HepG2 (cell line): ENCODE data around the gene PPM1M. TPM values are rescaled to one million over a fixed set of nuclear protein-coding genes. Genes with fewer than 3 reads are reported as not detected.

Experiments used
- EP300 ChIP-seq, 3 experiments: sonication (generic) in 1 of 3; formaldehyde crosslinking in 1 of 3; IDR thresholded peaks; 2 replicates each; pipeline versions ENCODE4 v1.5.1 to v1.6.1; 2011 to 2020; ENCODE audit warnings: low read depth in 2 of 3, low read length in 2 of 3, borderline replicate concordance in 1 of 3, improper control_type of control experiment in 1 of 3, mild to moderate bottlenecking in 1 of 3, missing genetic modification reagents in 1 of 3, moderate library complexity in 1 of 3
- HNRNPK ChIP-seq: fragments of 200-400 bp; formaldehyde crosslinking; IDR thresholded peaks from 2 replicates; pipeline ENCODE4 v1.6.1; 2018; ENCODE audit warnings: low read length, low read depth, moderate library complexity, mild to moderate bottlenecking; ENCODE audit not compliant: poor library complexity, severe bottlenecking
- NPAS2 ChIP-seq: sonication (generic); formaldehyde crosslinking; IDR thresholded peaks from 2 replicates; pipeline ENCODE4 v1.8.0; 2022; ENCODE audit warnings: mild to moderate bottlenecking, missing genetic modification reagents, borderline replicate concordance
- RXRA ChIP-seq: sonication (generic); formaldehyde crosslinking; IDR thresholded peaks from 2 replicates; pipeline ENCODE4 v1.5.1; 2020; ENCODE audit warnings: missing genetic modification reagents
- ZNF543 ChIP-seq: sonication (generic); formaldehyde crosslinking; IDR thresholded peaks from 2 replicates; pipeline ENCODE4 v1.4.0; 2020; ENCODE audit warnings: mild to moderate bottlenecking, missing genetic modification reagents
- polyA plus RNA-seq, 8 experiments: library from polyadenylated mRNA; depleted of rRNA in 3 of 8; stranded (reverse) in 7 of 8; unstranded in 1 of 8; fragments of >200 nt; fragmentation: Illumina TruSeq in 4 of 8; extraction: Trizol in 4 of 8; gene quantifications; 2 replicates each; pipeline versions ENCODE4 v1.2.1 to v1.2.3, GENCODE V29; 2011 to 2016; ENCODE audit warnings: low read depth in 4 of 8, missing spikeins in 1 of 8, mixed read lengths in 1 of 8; ENCODE audit not compliant: insufficient read depth in 1 of 8
- total RNA-seq, 5 experiments: library from RNA; depleted of rRNA; stranded (reverse); fragments of >200 nt; fragmentation: Illumina TruSeq; extraction: Trizol; gene quantifications; 2 replicates each; pipeline ENCODE4 v1.2.3, GENCODE V29; 2016; ENCODE audit warnings: low read depth in 1 of 5
- TF ChIP-seq, protein P1 (sequence below): sonication (generic); formaldehyde crosslinking; IDR thresholded peaks from 2 replicates; pipeline ENCODE4 v1.4.0; 2020; ENCODE audit warnings: missing genetic modification reagents
- TF ChIP-seq, protein P2 (sequence below): sonication (generic); formaldehyde crosslinking; IDR thresholded peaks from 2 replicates; pipeline ENCODE4 v1.5.0; 2020; ENCODE audit warnings: mild to moderate bottlenecking, missing genetic modification reagents, borderline replicate concordance
- TF ChIP-seq, protein P3 (sequence below): sonication (generic); formaldehyde crosslinking; IDR thresholded peaks from 2 replicates; pipeline ENCODE4 v1.4.0; 2020; ENCODE audit warnings: missing genetic modification reagents
- TF ChIP-seq, protein P4 (sequence below): IDR thresholded peaks from 2 replicates; pipeline ENCODE4 v1.6.1; 2016; ENCODE audit warnings: missing compliant biosample characterization, missing genetic modification reagents, borderline replicate concordance
- TF ChIP-seq, protein P5 (sequence below): sonication (generic); formaldehyde crosslinking; conservative IDR thresholded peaks from 2 replicates; pipeline ENCODE4 v1.4.0; 2020; ENCODE audit warnings: mild to moderate bottlenecking, missing genetic modification reagents, moderate library complexity
- TF ChIP-seq, protein P6 (sequence below), 2 experiments: sonication (generic) in 1 of 2; formaldehyde crosslinking in 1 of 2; IDR thresholded peaks; 2 replicates each; pipeline versions ENCODE4 v1.4.0 to v1.6.1; 2018 to 2020; ENCODE audit warnings: missing genetic modification reagents in 2 of 2, borderline replicate concordance in 1 of 2, low read depth in 1 of 2, mild to moderate bottlenecking in 1 of 2, missing biosample characterization in 1 of 2
- TF ChIP-seq, protein P7 (sequence below): sonication (generic); formaldehyde crosslinking; IDR thresholded peaks from 2 replicates; pipeline ENCODE4 v1.4.0; 2020; ENCODE audit warnings: missing genetic modification reagents

PPM1M gene
- total and polyA plus RNA-seq, 2 of the 13 experiments (the other 11 are each of a cell fraction or from before 2014, with no cell fraction given) = 2.5 to 5.9 TPM

DNA sequence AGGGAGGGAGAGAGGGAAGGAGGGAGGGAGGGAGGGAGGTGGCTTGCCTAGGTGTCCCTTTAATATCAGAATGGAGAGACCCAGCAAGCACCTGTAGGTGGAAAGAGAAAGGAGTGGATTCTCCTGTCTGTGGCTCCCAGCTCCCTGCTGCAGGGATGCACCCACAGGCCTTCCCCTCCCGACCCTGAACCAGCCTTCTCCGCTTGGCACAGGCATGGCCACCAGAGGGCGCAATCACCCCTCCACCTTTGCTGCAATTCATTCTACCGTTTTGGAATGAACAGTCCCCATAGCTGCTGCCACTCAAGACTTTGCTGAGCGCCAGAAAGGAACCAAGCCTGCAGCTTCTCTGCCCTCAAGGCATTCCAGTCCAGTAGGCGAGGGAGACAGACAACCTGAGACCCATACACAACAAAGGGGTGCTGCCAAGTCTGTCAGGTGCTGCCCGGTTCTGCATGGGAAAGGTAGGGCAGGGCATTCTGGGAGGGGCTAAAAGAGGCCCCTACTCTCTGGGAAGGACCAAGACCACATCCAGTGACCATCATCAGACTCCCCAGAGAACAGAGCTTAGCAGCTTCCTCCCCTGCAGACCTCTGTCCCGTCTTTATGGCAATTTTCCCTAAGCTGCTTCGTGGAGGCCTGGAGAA lies 25.1 kb upstream of the PPM1M start (continued):
- TF ChIP-seq, protein P1, sequence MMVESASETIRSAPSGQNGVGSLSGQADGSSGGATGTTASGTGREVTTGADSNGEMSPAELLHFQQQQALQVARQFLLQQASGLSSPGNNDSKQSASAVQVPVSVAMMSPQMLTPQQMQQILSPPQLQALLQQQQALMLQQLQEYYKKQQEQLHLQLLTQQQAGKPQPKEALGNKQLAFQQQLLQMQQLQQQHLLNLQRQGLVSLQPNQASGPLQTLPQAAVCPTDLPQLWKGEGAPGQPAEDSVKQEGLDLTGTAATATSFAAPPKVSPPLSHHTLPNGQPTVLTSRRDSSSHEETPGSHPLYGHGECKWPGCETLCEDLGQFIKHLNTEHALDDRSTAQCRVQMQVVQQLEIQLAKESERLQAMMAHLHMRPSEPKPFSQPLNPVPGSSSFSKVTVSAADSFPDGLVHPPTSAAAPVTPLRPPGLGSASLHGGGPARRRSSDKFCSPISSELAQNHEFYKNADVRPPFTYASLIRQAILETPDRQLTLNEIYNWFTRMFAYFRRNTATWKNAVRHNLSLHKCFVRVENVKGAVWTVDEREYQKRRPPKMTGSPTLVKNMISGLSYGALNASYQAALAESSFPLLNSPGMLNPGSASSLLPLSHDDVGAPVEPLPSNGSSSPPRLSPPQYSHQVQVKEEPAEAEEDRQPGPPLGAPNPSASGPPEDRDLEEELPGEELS (CRISPR knock-in tag) = no peak
- TF ChIP-seq, protein P2, sequence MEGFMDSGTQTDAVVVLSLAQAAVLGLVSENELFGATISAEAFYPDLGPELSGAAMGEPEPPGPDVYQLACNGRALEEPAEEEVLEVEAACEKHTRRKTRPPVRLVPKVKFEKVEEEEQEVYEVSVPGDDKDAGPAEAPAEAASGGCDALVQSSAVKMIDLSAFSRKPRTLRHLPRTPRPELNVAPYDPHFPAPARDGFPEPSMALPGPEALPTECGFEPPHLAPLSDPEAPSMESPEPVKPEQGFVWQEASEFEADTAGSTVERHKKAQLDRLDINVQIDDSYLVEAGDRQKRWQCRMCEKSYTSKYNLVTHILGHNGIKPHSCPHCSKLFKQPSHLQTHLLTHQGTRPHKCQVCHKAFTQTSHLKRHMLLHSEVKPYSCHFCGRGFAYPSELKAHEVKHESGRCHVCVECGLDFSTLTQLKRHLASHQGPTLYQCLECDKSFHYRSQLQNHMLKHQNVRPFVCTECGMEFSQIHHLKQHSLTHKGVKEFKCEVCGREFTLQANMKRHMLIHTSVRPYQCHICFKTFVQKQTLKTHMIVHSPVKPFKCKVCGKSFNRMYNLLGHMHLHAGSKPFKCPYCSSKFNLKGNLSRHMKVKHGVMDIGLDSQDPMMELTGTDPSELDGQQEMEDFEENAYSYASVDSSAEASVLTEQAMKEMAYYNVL = peak; percentile 60; the same call in 1 of the 2 replicates
- TF ChIP-seq HNRNPK (peak; percentile 63), ZNF543 (CRISPR knock-in tag) (no peak), RXRA (no peak; the same call in 1 of the 2 replicates), NPAS2 (no peak), EP300 (IDR thresholded peaks at IDR 0.05; ENCODE audit: low read depth in 2 of 2, low read length in 2 of 2) (no peak), EP300 (CRISPR knock-in tag; IDR thresholded peaks at IDR 0.05; ENCODE audit: borderline replicate concordance) (peak; percentile 28; the same call in 1 of the 2 replicates)
- TF ChIP-seq, protein P3, sequence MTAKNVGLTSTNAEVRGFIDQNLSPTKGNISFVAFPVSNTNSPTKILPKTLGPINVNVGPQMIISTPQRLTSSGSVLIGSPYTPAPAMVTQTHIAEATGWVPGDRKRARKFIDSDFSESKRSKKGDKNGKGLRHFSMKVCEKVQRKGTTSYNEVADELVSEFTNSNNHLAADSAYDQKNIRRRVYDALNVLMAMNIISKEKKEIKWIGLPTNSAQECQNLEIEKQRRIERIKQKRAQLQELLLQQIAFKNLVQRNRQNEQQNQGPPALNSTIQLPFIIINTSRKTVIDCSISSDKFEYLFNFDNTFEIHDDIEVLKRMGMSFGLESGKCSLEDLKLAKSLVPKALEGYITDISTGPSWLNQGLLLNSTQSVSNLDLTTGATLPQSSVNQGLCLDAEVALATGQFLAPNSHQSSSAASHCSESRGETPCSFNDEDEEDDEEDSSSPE = no peak
- TF ChIP-seq, protein P4, sequence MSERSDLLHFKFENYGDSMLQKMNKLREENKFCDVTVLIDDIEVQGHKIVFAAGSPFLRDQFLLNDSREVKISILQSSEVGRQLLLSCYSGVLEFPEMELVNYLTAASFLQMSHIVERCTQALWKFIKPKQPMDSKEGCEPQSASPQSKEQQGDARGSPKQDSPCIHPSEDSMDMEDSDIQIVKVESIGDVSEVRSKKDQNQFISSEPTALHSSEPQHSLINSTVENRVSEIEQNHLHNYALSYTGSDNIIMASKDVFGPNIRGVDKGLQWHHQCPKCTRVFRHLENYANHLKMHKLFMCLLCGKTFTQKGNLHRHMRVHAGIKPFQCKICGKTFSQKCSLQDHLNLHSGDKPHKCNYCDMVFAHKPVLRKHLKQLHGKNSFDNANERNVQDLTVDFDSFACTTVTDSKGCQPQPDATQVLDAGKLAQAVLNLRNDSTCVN (CRISPR knock-in tag) = peak; percentile 57; the same call in 1 of the 2 replicates
- TF ChIP-seq, protein P5, sequence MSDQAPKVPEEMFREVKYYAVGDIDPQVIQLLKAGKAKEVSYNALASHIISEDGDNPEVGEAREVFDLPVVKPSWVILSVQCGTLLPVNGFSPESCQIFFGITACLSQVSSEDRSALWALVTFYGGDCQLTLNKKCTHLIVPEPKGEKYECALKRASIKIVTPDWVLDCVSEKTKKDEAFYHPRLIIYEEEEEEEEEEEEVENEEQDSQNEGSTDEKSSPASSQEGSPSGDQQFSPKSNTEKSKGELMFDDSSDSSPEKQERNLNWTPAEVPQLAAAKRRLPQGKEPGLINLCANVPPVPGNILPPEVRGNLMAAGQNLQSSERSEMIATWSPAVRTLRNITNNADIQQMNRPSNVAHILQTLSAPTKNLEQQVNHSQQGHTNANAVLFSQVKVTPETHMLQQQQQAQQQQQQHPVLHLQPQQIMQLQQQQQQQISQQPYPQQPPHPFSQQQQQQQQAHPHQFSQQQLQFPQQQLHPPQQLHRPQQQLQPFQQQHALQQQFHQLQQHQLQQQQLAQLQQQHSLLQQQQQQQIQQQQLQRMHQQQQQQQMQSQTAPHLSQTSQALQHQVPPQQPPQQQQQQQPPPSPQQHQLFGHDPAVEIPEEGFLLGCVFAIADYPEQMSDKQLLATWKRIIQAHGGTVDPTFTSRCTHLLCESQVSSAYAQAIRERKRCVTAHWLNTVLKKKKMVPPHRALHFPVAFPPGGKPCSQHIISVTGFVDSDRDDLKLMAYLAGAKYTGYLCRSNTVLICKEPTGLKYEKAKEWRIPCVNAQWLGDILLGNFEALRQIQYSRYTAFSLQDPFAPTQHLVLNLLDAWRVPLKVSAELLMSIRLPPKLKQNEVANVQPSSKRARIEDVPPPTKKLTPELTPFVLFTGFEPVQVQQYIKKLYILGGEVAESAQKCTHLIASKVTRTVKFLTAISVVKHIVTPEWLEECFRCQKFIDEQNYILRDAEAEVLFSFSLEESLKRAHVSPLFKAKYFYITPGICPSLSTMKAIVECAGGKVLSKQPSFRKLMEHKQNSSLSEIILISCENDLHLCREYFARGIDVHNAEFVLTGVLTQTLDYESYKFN (CRISPR knock-in tag) = no peak
- TF ChIP-seq, protein P6, sequence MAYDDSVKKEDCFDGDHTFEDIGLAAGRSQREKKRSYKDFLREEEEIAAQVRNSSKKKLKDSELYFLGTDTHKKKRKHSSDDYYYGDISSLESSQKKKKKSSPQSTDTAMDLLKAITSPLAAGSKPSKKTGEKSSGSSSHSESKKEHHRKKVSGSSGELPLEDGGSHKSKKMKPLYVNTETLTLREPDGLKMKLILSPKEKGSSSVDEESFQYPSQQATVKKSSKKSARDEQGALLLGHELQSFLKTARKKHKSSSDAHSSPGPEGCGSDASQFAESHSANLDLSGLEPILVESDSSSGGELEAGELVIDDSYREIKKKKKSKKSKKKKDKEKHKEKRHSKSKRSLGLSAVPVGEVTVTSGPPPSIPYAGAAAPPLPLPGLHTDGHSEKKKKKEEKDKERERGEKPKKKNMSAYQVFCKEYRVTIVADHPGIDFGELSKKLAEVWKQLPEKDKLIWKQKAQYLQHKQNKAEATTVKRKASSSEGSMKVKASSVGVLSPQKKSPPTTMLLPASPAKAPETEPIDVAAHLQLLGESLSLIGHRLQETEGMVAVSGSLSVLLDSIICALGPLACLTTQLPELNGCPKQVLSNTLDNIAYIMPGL (CRISPR knock-in tag; IDR thresholded peaks at IDR 0.05; ENCODE audit: borderline replicate concordance in 1 of 2, low read depth in 1 of 2) = peak in 1 of 2 experiments; percentile 38; a peak in 1 of 4 replicates
- TF ChIP-seq, protein P7, sequence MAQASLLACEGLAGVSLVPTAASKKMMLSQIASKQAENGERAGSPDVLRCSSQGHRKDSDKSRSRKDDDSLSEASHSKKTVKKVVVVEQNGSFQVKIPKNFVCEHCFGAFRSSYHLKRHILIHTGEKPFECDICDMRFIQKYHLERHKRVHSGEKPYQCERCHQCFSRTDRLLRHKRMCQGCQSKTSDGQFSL (CRISPR knock-in tag) = peak; percentile 41; the same call in 1 of the 2 replicates
